Neural progenitor cell (in vitro differentiated cells): ENCODE data around the gene PPFIA2.

Experiments
- CTCF ChIP-seq: fragments of 200-600 bp; sonication (generic); IDR thresholded peaks from 2 replicates; pipeline ENCODE4 v1.5.1; 2017; ENCODE audit warnings: antibody characterized with exemption, mild to moderate bottlenecking
- EZH2 ChIP-seq: fragments of 200-600 bp; sonication (generic); IDR thresholded peaks from 2 replicates; pipeline ENCODE4 v1.6.1; 2017; ENCODE audit warnings: antibody characterized with exemption, mild to moderate bottlenecking, moderate library complexity
- EZH2phosphoT487 ChIP-seq: fragments of 200-600 bp; sonication (generic); IDR thresholded peaks from 2 replicates; pipeline ENCODE4 v1.6.1; 2017; ENCODE audit warnings: antibody characterized with exemption

- no peak for TF ChIP-seq CTCF
- TF ChIP-seq EZH2 = no peak
- TF ChIP-seq EZH2phosphoT487 = no peak
Measured at GRCh38 chr12:81520064-81520945, 238.8 kb downstream of the PPFIA2 start.
